NCI-H2107 (cell line): ENCODE measurements around the gene MSLN.

ENCODE experiments used
- DNase-seq: peaks from one replicate; lab custom pipeline; 2025; lab: John Stamatoyannopoulos, UW

Gene MSLN

DNA sequence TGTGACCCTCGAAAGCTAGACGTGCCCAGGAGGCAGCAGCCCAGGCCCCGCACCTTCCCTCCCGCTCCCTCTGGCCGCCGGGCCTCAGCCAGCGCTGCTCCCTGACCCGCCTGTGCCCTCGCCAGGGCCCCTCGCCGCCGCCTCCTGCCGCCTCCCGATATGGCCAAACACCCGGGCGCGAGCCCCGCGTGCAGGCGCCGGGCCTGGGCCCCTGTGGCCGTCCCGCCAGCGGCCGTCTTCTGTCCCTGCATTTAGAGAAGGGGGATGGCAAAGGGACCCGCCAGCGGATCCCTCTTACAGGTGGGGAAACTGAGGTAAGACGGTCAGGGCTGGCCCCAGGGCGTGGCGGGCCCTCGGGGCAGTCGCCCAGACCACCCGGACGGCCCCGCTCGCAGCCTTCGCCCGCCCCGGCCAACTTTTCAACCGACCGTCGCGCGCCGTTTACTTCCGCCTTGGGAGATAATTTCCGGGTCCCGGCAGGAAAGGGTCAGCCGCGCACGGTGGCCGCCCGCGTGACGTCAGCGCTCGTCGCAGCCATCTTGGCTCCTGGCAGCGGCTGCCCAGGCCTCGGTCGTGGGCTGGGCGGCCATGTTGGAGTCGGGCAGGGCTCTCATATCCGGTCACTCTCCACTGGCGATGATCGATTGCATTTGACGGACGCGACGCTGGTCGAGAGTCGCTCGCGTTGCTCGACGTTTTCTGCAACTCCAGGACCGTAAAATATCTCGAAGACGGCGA lies 47.0 kb downstream of the MSLN start:
- DNase-seq, result peak; percentile 32

- DNase-seq, result no peak
These were observed 47.5 kb downstream of the MSLN start for GRCh38 chr16:808085-808386.

DNA sequence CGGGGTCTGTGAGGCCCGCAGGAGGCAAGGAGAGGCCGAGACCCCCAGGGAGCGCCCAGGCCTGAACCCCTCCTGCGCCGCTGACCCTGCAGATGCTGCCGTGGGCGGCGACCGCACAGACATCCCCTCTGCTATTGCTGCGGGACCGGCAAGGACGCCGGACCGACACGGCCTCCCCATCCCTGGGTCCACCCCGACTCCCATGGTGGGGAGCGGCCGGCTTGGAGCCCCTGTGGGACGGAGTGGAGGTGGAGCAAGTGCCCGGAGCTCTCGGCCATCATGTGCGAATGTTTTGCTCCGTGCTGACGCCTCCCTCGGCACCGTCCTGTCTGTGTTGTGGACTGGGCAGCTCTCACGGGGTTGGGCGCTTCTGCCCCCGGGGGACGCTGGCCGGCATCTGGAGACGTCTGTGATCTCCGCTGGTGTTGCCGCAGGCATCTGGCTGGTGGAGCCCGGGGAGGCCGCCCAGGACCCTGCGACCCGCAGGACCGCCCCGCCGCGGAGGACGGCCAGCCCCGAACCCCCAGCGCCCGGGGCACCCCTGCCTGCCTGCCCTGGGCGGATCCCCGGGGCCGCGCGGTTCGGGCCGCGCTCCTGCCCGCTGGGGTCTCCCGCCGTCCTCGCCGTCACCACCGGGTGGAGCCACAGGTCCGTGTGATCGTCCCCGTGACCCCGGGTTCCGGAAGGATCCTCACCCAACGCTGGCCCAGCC lies 52.8 kb downstream of the MSLN start:
- no peak for DNase-seq

DNA sequence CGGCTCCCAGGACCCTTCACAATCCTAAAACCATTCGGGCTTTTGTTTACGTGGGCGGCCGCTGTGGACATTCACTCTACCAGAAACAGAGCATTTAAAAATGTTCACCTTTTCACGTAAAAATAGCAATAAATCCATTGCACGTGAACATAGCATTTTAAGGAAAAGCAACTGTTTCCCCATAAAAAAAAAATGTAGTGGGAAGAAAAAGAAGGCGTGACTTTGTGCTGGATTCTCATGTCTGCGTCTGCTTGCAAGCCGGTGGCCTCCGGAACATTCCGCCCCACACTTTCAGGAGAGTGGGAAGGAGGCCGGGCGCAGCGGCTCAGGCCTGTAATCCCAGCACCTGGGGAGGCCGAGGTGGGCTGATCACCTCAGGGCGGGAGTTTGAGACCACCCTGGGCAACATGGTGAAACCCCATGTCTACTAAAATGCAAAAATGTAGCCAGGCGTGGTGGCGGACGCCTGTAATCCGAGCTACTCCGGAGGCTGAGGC lies 53.4 kb downstream of the MSLN start:
- no peak for DNase-seq

GRCh38 chr16:814974-815373 lies 54.4 kb downstream of the MSLN start:
- DNase-seq, result no peak

DNA sequence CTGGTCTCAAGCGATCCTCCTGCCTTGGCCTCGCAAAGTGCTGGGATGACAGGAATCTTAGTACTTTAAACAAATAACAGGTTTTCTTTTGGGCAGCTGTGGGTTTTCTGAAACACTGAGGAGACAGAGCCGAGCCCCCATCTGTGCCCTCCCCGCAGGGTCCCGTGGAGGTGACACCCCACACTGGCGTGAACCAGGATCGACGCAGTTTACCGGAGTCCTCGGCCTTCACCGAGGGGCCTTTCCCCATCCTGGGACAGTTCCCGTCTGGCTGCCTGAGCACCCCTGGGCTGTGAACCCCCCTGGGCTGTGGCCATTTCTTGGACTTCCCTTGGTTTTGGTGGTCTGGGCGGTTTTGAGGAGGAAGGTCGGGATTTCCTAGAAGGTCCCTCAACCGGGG lies 55.3 kb downstream of the MSLN start:
- no peak for DNase-seq

DNA sequence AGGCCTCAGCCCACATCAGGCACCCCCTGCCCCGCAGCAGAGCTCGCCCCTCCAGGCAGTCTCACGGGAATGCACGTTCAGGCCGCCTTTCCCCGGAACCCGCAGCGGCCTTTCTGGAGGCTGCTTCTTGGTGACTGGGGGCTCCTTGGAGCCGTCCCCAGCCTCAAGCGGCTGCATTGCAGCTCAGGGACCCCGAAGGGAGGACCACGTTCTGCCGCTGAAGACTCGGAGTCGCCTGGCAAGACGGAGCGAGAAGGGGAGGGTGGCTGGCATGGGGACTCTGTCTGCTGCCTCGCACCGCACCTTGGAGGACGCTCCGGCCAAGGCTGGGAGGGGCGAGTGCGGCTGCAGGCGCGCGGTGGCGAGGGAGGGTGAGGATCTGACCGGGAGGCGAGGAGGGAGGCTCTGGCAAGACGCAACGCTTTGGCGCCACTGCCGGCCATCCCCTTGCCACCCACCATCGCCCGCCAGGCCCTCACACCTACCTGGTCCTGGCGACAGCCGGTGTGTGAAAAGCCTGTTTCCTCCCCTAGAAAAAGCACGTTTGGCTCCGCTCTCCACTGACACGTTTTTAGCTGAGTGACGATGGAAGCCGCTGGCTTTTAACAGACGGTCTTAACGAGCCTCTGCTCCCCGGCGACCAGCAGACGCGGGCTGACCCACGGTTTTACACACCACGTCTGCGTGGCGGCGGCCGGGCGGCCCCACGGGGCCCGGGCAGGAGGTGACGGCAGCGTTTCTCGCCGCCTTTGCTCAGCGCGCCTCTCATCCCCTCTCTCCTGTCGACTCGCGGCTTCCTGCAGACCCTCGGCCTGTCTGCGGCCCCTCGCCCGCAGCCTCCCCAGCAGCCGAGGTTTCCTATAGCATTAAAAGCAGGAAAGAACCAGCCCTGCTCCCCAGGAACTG lies 56.7 kb downstream of the MSLN start:
- DNase-seq, result no peak

GRCh38 chr16:818132-818531 lies 57.6 kb downstream of the MSLN start:
- DNase-seq, result no peak
